DOHH2 (cell line): ENCODE measurements around the gene SCYL1.

Source experiments
- CTCF ChIP-seq: fragments of 200-600 bp; sonication (generic); IDR thresholded peaks from one replicate; pipeline ENCODE4 v1.5.1; 2014; ENCODE audit warnings: antibody characterized with exemption, mild to moderate bottlenecking, low read depth, low read length; ENCODE audit not compliant: poor library complexity, severe bottlenecking
- EZH2phosphoT487 ChIP-seq: fragments of 200-600 bp; sonication (generic); IDR thresholded peaks from 2 replicates; pipeline ENCODE4 v1.6.1; 2017; ENCODE audit warnings: borderline replicate concordance, mild to moderate bottlenecking, antibody characterized with exemption, low read length, moderate library complexity, mixed read lengths

GRCh38 chr11:65486570-65487466 is 38.1 kb upstream of the SCYL1 start:
- TF ChIP-seq CTCF (no peak), EZH2phosphoT487 (no peak)
